ENCODE data around the gene CHAF1A. TPM values are rescaled to one million over a fixed set of nuclear protein-coding genes. Genes with fewer than 3 reads are reported as not detected.

Gene CHAF1A
- total RNA-seq, 1 experiment from 2014 or later, result 7.8 TPM

GRCh38 chr19:4385291-4386040 lies 17.0 kb upstream of the CHAF1A start:
- H3K4me3 ChIP-seq (ENCODE audit: low read length), result no peak overlapping the region
- no peaks in the 10 kb centered on the region for H3K9me2 ChIP-seq (replicated peaks; ENCODE audit: insufficient read depth, low read length)
- H2AFZ ChIP-seq (ENCODE audit: low read length), result no peak overlapping the region
- no peak overlapping the region for H3K4me2 ChIP-seq (ENCODE audit: low read depth, low read length, poor library complexity, severe bottlenecking)
- H3K27me3 ChIP-seq (ENCODE audit: low read length), result no peaks in the 10 kb centered on the region
- H3K27ac ChIP-seq (ENCODE audit: low read length), result no peak overlapping the region
- peaks cover 39% of the 10 kb centered on the region for H4K20me1 ChIP-seq (ENCODE audit: insufficient read depth, low read depth, low read length)
- DNase-seq, result no peak
- no peaks in the 10 kb centered on the region for H3K9me3 ChIP-seq (ENCODE audit: low read length)
- no peak overlapping the region for H3K9ac ChIP-seq (ENCODE audit: low read length)
- H3K36me3 ChIP-seq (ENCODE audit: insufficient read depth, low read length), result no peaks in the 10 kb centered on the region
- H3K4me1 ChIP-seq (ENCODE audit: low read length), result peaks cover 12% of the 10 kb centered on the region
- H3K79me2 ChIP-seq (ENCODE audit: low read length), result peaks cover 5% of the 10 kb centered on the region

- H3K36me3 ChIP-seq (ENCODE audit: insufficient read depth, low read length), result no peaks in the 10 kb centered on the region
- no peak for DNase-seq
- peaks cover 43% of the 10 kb centered on the region for H4K20me1 ChIP-seq (ENCODE audit: insufficient read depth, low read depth, low read length)
- H3K9me3 ChIP-seq (ENCODE audit: low read length), result no peaks in the 10 kb centered on the region
- no peaks in the 10 kb centered on the region for H3K9me2 ChIP-seq (replicated peaks; ENCODE audit: insufficient read depth, low read length)
- no peak overlapping the region for H3K9ac ChIP-seq (ENCODE audit: low read length)
- H3K4me2 ChIP-seq (ENCODE audit: low read depth, low read length, poor library complexity, severe bottlenecking), result no peak overlapping the region
- no peak overlapping the region for H3K4me3 ChIP-seq (ENCODE audit: low read length)
- peaks cover 12% of the 10 kb centered on the region for H3K79me2 ChIP-seq (ENCODE audit: low read length)
- peaks cover 5% of the 10 kb centered on the region; the same call in 1 of the 2 replicates for H3K4me1 ChIP-seq (ENCODE audit: low read length)
- H3K27ac ChIP-seq (ENCODE audit: low read length), result no peak overlapping the region
- no peaks in the 10 kb centered on the region for H3K27me3 ChIP-seq (ENCODE audit: low read length)
- no peak overlapping the region for H2AFZ ChIP-seq (ENCODE audit: low read length)
Observed at GRCh38 chr19:4386041-4386782, 16.2 kb upstream of the CHAF1A start.

- Histone ChIP-seq H3K9me3 (ENCODE audit: low read length) (no peaks in the 10 kb centered on the region), H4K20me1 (ENCODE audit: insufficient read depth, low read depth, low read length) (peaks cover 48% of the 10 kb centered on the region), H3K9ac (ENCODE audit: low read length) (no peak overlapping the region), H3K36me3 (ENCODE audit: insufficient read depth, low read length) (no peaks in the 10 kb centered on the region), H3K27ac (ENCODE audit: low read length) (no peak overlapping the region), H3K9me2 (replicated peaks; ENCODE audit: insufficient read depth, low read length) (no peaks in the 10 kb centered on the region), H3K4me2 (ENCODE audit: low read depth, low read length, poor library complexity, severe bottlenecking) (no peak overlapping the region), H3K4me3 (ENCODE audit: low read length) (no peak overlapping the region), H3K4me1 (ENCODE audit: low read length) (no peaks in the 10 kb centered on the region), H2AFZ (ENCODE audit: low read length) (no peak overlapping the region), H3K27me3 (ENCODE audit: low read length) (no peaks in the 10 kb centered on the region), H3K79me2 (ENCODE audit: low read length) (peaks cover 32% of the 10 kb centered on the region)
- no peak for DNase-seq
Observed at GRCh38 chr19:4388337-4389063, 13.9 kb upstream of the CHAF1A start.

GRCh38 chr19:4389064-4389375 lies 13.4 kb upstream of the CHAF1A start:
- Histone ChIP-seq H4K20me1 (ENCODE audit: insufficient read depth, low read depth, low read length) (peaks cover 45% of the 10 kb centered on the region), H3K79me2 (ENCODE audit: low read length) (peaks cover 35% of the 10 kb centered on the region), H3K27ac (ENCODE audit: low read length) (no peak overlapping the region), H3K4me2 (ENCODE audit: low read depth, low read length, poor library complexity, severe bottlenecking) (no peak overlapping the region), H3K27me3 (ENCODE audit: low read length) (no peaks in the 10 kb centered on the region), H3K9me3 (ENCODE audit: low read length) (no peaks in the 10 kb centered on the region), H3K4me1 (ENCODE audit: low read length) (no peaks in the 10 kb centered on the region), H3K9ac (ENCODE audit: low read length) (no peak overlapping the region), H3K36me3 (ENCODE audit: insufficient read depth, low read length) (no peaks in the 10 kb centered on the region), H3K9me2 (replicated peaks; ENCODE audit: insufficient read depth, low read length) (no peaks in the 10 kb centered on the region), H3K4me3 (ENCODE audit: low read length) (no peak overlapping the region), H2AFZ (ENCODE audit: low read length) (no peak overlapping the region)
- no peak for DNase-seq

- no peak overlapping the region for H3K27ac ChIP-seq (ENCODE audit: low read length)
- H2AFZ ChIP-seq (ENCODE audit: low read length), result no peak overlapping the region
- DNase-seq, result no peak
- H3K4me3 ChIP-seq (ENCODE audit: low read length), result no peak overlapping the region
- no peaks in the 10 kb centered on the region for H3K4me1 ChIP-seq (ENCODE audit: low read length)
- H3K27me3 ChIP-seq (ENCODE audit: low read length), result no peaks in the 10 kb centered on the region
- H3K9me2 ChIP-seq (replicated peaks; ENCODE audit: insufficient read depth, low read length), result no peaks in the 10 kb centered on the region
- peaks cover 41% of the 10 kb centered on the region for H3K79me2 ChIP-seq (ENCODE audit: low read length)
- H4K20me1 ChIP-seq (ENCODE audit: insufficient read depth, low read depth, low read length), result peaks cover 48% of the 10 kb centered on the region
- H3K36me3 ChIP-seq (ENCODE audit: insufficient read depth, low read length), result no peaks in the 10 kb centered on the region
- no peaks in the 10 kb centered on the region for H3K9me3 ChIP-seq (ENCODE audit: low read length)
- no peak overlapping the region for H3K9ac ChIP-seq (ENCODE audit: low read length)
- H3K4me2 ChIP-seq (ENCODE audit: low read depth, low read length, poor library complexity, severe bottlenecking), result no peak overlapping the region
Observed at GRCh38 chr19:4389511-4390016, 12.9 kb upstream of the CHAF1A start.

- no peaks in the 10 kb centered on the region for H3K27me3 ChIP-seq (ENCODE audit: low read length)
- no peaks in the 10 kb centered on the region for H3K4me1 ChIP-seq (ENCODE audit: low read length)
- H3K79me2 ChIP-seq (ENCODE audit: low read length), result peaks cover 46% of the 10 kb centered on the region
- H3K36me3 ChIP-seq (ENCODE audit: insufficient read depth, low read length), result no peaks in the 10 kb centered on the region
- H3K4me3 ChIP-seq (ENCODE audit: low read length), result no peak overlapping the region
- H3K9ac ChIP-seq (ENCODE audit: low read length), result no peak overlapping the region
- peaks cover 54% of the 10 kb centered on the region for H4K20me1 ChIP-seq (ENCODE audit: insufficient read depth, low read depth, low read length)
- H3K4me2 ChIP-seq (ENCODE audit: low read depth, low read length, poor library complexity, severe bottlenecking), result no peak overlapping the region
- H2AFZ ChIP-seq (ENCODE audit: low read length), result no peak overlapping the region
- no peak overlapping the region for H3K27ac ChIP-seq (ENCODE audit: low read length)
- no peaks in the 10 kb centered on the region for H3K9me3 ChIP-seq (ENCODE audit: low read length)
- no peak for DNase-seq
- H3K9me2 ChIP-seq (replicated peaks; ENCODE audit: insufficient read depth, low read length), result no peaks in the 10 kb centered on the region
Observed at GRCh38 chr19:4390017-4390566, 12.3 kb upstream of the CHAF1A start.

- peaks cover 53% of the 10 kb centered on the region for H4K20me1 ChIP-seq (ENCODE audit: insufficient read depth, low read depth, low read length)
- no peak for DNase-seq
- H2AFZ ChIP-seq (ENCODE audit: low read length), result no peak overlapping the region
- peaks cover 51% of the 10 kb centered on the region for H3K79me2 ChIP-seq (ENCODE audit: low read length)
- no peaks in the 10 kb centered on the region for H3K4me1 ChIP-seq (ENCODE audit: low read length)
- no peaks in the 10 kb centered on the region for H3K9me2 ChIP-seq (replicated peaks; ENCODE audit: insufficient read depth, low read length)
- no peak overlapping the region for H3K4me2 ChIP-seq (ENCODE audit: low read depth, low read length, poor library complexity, severe bottlenecking)
- H3K36me3 ChIP-seq (ENCODE audit: insufficient read depth, low read length), result no peaks in the 10 kb centered on the region
- H3K27ac ChIP-seq (ENCODE audit: low read length), result no peak overlapping the region
- no peaks in the 10 kb centered on the region for H3K27me3 ChIP-seq (ENCODE audit: low read length)
- no peak overlapping the region for H3K9ac ChIP-seq (ENCODE audit: low read length)
- no peaks in the 10 kb centered on the region for H3K9me3 ChIP-seq (ENCODE audit: low read length)
- no peak overlapping the region for H3K4me3 ChIP-seq (ENCODE audit: low read length)
Observed at GRCh38 chr19:4390567-4391305, 11.7 kb upstream of the CHAF1A start.

Data from Karpas-422 (cell line).